Measurements from ENCODE around the gene SP6. TPM values are rescaled to one million over a fixed set of nuclear protein-coding genes. Genes with fewer than 3 reads are reported as not detected.

Gene SP6
- polyA plus RNA-seq, 1 experiment, result 0.05 TPM

DNA sequence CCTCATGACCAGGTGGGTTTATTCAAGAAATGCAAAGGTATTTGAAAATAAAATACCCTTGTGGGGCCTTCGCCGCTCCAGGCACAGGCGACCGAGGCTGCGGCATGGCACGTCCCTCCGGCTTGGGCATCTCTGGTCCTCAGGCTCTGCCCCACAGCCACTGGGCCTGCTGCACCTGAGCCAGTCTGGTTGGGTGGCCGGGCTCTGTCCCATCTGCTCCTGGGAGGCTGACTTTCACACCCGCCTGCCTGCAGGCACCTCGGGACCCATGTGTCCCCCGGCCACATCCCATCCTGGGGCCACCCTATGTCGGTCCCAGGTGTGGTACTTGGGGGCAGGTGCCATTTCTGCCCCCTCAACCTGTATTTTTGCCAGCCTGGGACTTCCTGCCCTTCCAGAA is 50.3 kb downstream of the SP6 start:
- peaks cover 15% of the 10 kb centered on the region for H3K27me3 ChIP-seq (ENCODE audit: control insufficient read depth, insufficient read depth, low read length)
- DNase-seq (ENCODE audit: low read depth), result no peak
- no peaks in the 10 kb centered on the region for H3K36me3 ChIP-seq (ENCODE audit: control insufficient read depth, insufficient read depth, low read length)
- CTCF ChIA-PET, result interaction anchor here (0.7 to 2.0 kb wide), 6 partner anchors 11 to 134 kb away, joined by 3 to 6 read pairs (median 5); no protein-coding TSS in a partner anchor
- H3K4me3 ChIP-seq (ENCODE audit: low read depth, low read length), result no peak overlapping the region
- TF ChIP-seq, protein P1, sequence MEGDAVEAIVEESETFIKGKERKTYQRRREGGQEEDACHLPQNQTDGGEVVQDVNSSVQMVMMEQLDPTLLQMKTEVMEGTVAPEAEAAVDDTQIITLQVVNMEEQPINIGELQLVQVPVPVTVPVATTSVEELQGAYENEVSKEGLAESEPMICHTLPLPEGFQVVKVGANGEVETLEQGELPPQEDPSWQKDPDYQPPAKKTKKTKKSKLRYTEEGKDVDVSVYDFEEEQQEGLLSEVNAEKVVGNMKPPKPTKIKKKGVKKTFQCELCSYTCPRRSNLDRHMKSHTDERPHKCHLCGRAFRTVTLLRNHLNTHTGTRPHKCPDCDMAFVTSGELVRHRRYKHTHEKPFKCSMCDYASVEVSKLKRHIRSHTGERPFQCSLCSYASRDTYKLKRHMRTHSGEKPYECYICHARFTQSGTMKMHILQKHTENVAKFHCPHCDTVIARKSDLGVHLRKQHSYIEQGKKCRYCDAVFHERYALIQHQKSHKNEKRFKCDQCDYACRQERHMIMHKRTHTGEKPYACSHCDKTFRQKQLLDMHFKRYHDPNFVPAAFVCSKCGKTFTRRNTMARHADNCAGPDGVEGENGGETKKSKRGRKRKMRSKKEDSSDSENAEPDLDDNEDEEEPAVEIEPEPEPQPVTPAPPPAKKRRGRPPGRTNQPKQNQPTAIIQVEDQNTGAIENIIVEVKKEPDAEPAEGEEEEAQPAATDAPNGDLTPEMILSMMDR (IDR thresholded peaks at IDR 0.05; ENCODE audit: insufficient read depth, low read depth, low read length), result no peak
- POLR2A ChIA-PET, result no interaction called here

DNA sequence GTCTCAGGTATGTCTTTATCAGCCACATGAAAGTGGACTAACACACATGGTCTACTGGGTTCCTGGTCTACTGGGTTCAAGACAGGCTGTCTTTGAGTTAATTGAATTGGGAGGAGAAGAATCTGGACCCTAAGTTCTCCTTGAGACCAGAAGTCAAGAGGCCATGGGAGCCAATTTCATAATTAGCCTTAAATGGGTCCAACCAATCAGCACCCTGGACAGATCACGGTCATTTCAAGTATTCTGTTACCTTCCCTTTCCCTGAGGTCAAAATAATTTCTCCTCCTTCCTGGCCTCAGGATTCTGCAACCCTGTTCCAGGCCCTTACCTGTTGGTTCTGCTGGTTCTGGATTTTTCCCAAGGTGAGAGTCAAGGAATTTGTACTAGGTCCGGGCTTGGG is 53.2 kb downstream of the SP6 start:
- Histone ChIP-seq H3K4me3 (ENCODE audit: low read depth, low read length) (no peak overlapping the region), H3K27me3 (ENCODE audit: control insufficient read depth, insufficient read depth, low read length) (peaks cover 16% of the 10 kb centered on the region), H3K36me3 (ENCODE audit: control insufficient read depth, insufficient read depth, low read length) (no peaks in the 10 kb centered on the region)
- no peak for DNase-seq (ENCODE audit: low read depth)
- TF ChIP-seq, protein P1 (IDR thresholded peaks at IDR 0.05; ENCODE audit: insufficient read depth, low read depth, low read length), result no peak
- ChIA-PET POLR2A (interaction anchor here (0.6 kb wide), 1 partner anchor 98 kb away, joined by 5 read pairs; no protein-coding TSS in a partner anchor), CTCF (interaction anchor here (1.2 to 2.1 kb wide), 4 partner anchors 8 to 134 kb away, joined by 3 to 9 read pairs (median 7); no protein-coding TSS in a partner anchor)

Other genes starting within 250 kb of the SP6 start
- 171 and 184 TPM in 2 replicates for gene KPNB1, start 201.2 kb downstream of the SP6 start, polyA plus RNA-seq (2011; rRNA removed)
- 4.7 and 7.3 TPM in 2 replicates for gene TBKBP1, start 157.0 kb downstream of the SP6 start, polyA plus RNA-seq (2011; rRNA removed)
- not detected in 2 replicates for gene TBX21, start 117.9 kb downstream of the SP6 start, polyA plus RNA-seq (2011; rRNA removed)
- gene OSBPL7, start 29.4 kb downstream of the SP6 start, polyA plus RNA-seq (2011; rRNA removed), result 4.5 and 7.6 TPM in 2 replicates
- 49.1 and 59.2 TPM in 2 replicates for gene MRPL10, start 19.6 kb downstream of the SP6 start, polyA plus RNA-seq (2011; rRNA removed)
- 0.58 and 0.80 TPM in 2 replicates for gene LRRC46, start 19.5 kb downstream of the SP6 start, polyA plus RNA-seq (2011; rRNA removed)
- 18.3 and 41.1 TPM in 2 replicates for gene SCRN2, start 9.9 kb downstream of the SP6 start, polyA plus RNA-seq (2011; rRNA removed)
- gene SP2, start 45.1 kb upstream of the SP6 start, polyA plus RNA-seq (2011; rRNA removed), result 4.0 and 5.9 TPM in 2 replicates
- gene PNPO, start 90.4 kb upstream of the SP6 start, polyA plus RNA-seq (2011; rRNA removed), result 15.9 and 19.6 TPM in 2 replicates
- not detected in 2 replicates for gene PRR15L, start 106.7 kb upstream of the SP6 start, polyA plus RNA-seq (2011; rRNA removed)
- gene CDK5RAP3, start 120.0 kb upstream of the SP6 start, polyA plus RNA-seq (2011; rRNA removed), result 76.6 and 98.1 TPM in 2 replicates
- 132 and 181 TPM in 2 replicates for gene COPZ2, start 186.6 kb upstream of the SP6 start, polyA plus RNA-seq (2011; rRNA removed)
- gene NFE2L1, start 197.2 kb upstream of the SP6 start, polyA plus RNA-seq (2011; rRNA removed), result 255 and 281 TPM in 2 replicates